ENCODE results near the gene LAMB4. TPM values are rescaled to one million over a fixed set of nuclear protein-coding genes. Genes with fewer than 3 reads are reported as not detected.

LAMB4 gene
- total RNA-seq, 2 experiments from 2014 or later, result not detected

- Mint-ChIP-seq H3K4me3 (no peak overlapping the region), H3K27ac (no peak overlapping the region), H3K36me3 (ENCODE audit: low read depth) (no peaks in the 10 kb centered on the region), H3K4me1 (ENCODE audit: low read depth) (no peaks in the 10 kb centered on the region), H3K9me3 (no peaks in the 10 kb centered on the region), H3K27me3 (no peaks in the 10 kb centered on the region)
- ChIA-PET CTCF (interaction anchor here (0.8 to 3.4 kb wide), 7 partner anchors 20 to 166 kb away, joined by 3 to 53 read pairs (median 4); no protein-coding TSS in a partner anchor), POLR2A (no interaction called here)
- ATAC-seq, result peak; percentile 84
- DNase-seq, result peak; percentile 48
- peak; percentile 81 for TF ChIP-seq CTCF (IDR thresholded peaks at IDR 0.05)
- intact Hi-C loops (cut with micrococcal nuclease), result loop anchor here (1.0 kb wide), 1 partner anchor 32 kb away; no protein-coding TSS in a partner anchor
Observed at GRCh38 chr7:108114117-108114841, 15.9 kb downstream of the LAMB4 start.

- Mint-ChIP-seq H3K36me3 (ENCODE audit: low read depth) (no peaks in the 10 kb centered on the region), H3K9me3 (no peaks in the 10 kb centered on the region), H3K4me3 (no peak overlapping the region), H3K4me1 (ENCODE audit: low read depth) (no peaks in the 10 kb centered on the region), H3K27ac (no peak overlapping the region), H3K27me3 (no peaks in the 10 kb centered on the region)
- ATAC-seq, result no peak
- DNase-seq, result no peak
- intact Hi-C loops (cut with micrococcal nuclease), result no loop called here
- ChIA-PET POLR2A (no interaction called here), CTCF (interaction anchor here (0.9 to 3.4 kb wide), 4 partner anchors 25 to 34 kb away, joined by 4 to 53 read pairs (median 9); no protein-coding TSS in a partner anchor)
- no peak for TF ChIP-seq CTCF (IDR thresholded peaks at IDR 0.05)
Observed at GRCh38 chr7:108112683-108113082, 17.5 kb downstream of the LAMB4 start.

GRCh38 chr7:108109221-108109908, 20.8 kb downstream of the LAMB4 start:
- ChIA-PET CTCF (interaction anchor here (0.7 to 1.8 kb wide), 7 partner anchors 11 to 39 kb away, joined by 3 to 13 read pairs (median 4); partner anchors contain the start of gene LAMB4), POLR2A (no interaction called here)
- no peak overlapping the region for H3K27ac Mint-ChIP-seq
- intact Hi-C loops (cut with micrococcal nuclease), result no loop called here
- DNase-seq (peak; percentile 54), ATAC-seq (peak; percentile 75)
- H3K9me3 Mint-ChIP-seq, result no peaks in the 10 kb centered on the region
- no peak overlapping the region for H3K4me3 Mint-ChIP-seq
- H3K36me3 Mint-ChIP-seq (ENCODE audit: low read depth), result no peaks in the 10 kb centered on the region
- H3K4me1 Mint-ChIP-seq (ENCODE audit: low read depth), result no peaks in the 10 kb centered on the region
- TF ChIP-seq CTCF (IDR thresholded peaks at IDR 0.05), result peak; percentile 18
- H3K27me3 Mint-ChIP-seq, result no peaks in the 10 kb centered on the region

DNA sequence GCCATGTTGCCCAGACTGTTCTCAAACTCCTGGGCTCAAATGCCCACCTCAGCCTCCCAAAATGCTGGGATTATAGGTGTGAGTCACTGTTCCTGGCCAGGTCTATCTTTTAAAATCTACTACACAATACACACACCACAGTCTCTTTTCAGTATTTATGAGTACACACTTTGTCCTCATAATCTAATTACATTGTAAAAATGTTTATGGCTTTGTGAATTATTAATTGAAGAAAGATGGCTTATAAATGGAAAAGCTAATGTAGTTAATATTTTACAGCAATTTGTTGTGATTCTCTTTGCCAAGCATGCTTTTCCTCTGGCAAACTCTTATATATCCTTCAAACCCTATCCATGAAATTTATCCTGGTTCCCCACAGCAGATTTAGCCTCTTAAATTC, 22.0 kb downstream of the LAMB4 start:
- Mint-ChIP-seq H3K9me3 (no peaks in the 10 kb centered on the region), H3K4me1 (ENCODE audit: low read depth) (no peaks in the 10 kb centered on the region), H3K27me3 (no peaks in the 10 kb centered on the region), H3K36me3 (ENCODE audit: low read depth) (no peaks in the 10 kb centered on the region), H3K27ac (no peak overlapping the region), H3K4me3 (no peak overlapping the region)
- intact Hi-C loops (cut with micrococcal nuclease), result no loop called here
- ATAC-seq (no peak), DNase-seq (no peak)
- POLR2A ChIA-PET, result no interaction called here
- TF ChIP-seq CTCF (IDR thresholded peaks at IDR 0.05), result no peak
- CTCF ChIA-PET, result interaction anchor here (3.4 kb wide), 1 partner anchor 38 kb away, joined by 16 read pairs; no protein-coding TSS in a partner anchor

- no peaks in the 10 kb centered on the region for H3K9me3 Mint-ChIP-seq
- no peaks in the 10 kb centered on the region for H3K4me1 Mint-ChIP-seq (ENCODE audit: low read depth)
- intact Hi-C loops (cut with micrococcal nuclease), result no loop called here
- POLR2A ChIA-PET, result no interaction called here
- no peaks in the 10 kb centered on the region for H3K36me3 Mint-ChIP-seq (ENCODE audit: low read depth)
- H3K27me3 Mint-ChIP-seq, result no peaks in the 10 kb centered on the region
- DNase-seq (no peak), ATAC-seq (no peak)
- H3K27ac Mint-ChIP-seq, result no peak overlapping the region
- no peak overlapping the region for H3K4me3 Mint-ChIP-seq
- TF ChIP-seq CTCF (IDR thresholded peaks at IDR 0.05), result no peak
- CTCF ChIA-PET, result interaction anchor here (0.6 to 1.7 kb wide), 2 partner anchors 41 to 652 kb away, joined by 3 to 9 read pairs; no protein-coding TSS in a partner anchor
Observed at GRCh38 chr7:108104324-108104723, 25.8 kb downstream of the LAMB4 start.
